ENCODE data around the gene TEX26.

Gene TEX26

DNA sequence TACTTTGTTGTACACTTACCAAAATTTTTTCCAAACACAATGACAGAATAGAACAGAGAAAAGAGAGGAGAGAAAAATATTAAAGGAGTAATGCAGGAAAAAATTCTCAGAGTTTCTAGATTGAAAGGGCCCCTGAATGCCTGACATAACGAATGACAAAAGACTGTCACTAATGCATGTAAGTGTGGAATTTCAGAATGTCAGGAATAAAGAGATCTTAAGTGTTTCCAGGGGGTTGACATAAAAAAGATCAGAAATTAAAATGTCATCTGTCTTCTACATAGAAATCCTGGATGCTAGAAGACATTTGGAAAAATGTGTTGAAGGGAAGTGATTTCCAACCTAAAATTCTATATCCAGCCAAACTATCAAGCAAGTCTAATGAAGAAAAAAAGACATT is 27.2 kb downstream of the TEX26 start:
- no peaks in the 10 kb centered on the region for H3K27me3 ChIP-seq (ENCODE audit: control insufficient read depth in 1 of 2, insufficient read depth in 2 of 2, low read length in 2 of 2)
- no peak overlapping the region for H3K4me3 ChIP-seq (ENCODE audit: low read depth in 1 of 2, low read length in 2 of 2)
- no peaks in the 10 kb centered on the region for H3K9me3 ChIP-seq (ENCODE audit: low read length)
- no peak overlapping the region for H3K27ac ChIP-seq (ENCODE audit: low read depth, low read length)
- no peak overlapping the region for H3K9ac ChIP-seq (ENCODE audit: low read length)
- no peaks in the 10 kb centered on the region for H3K4me1 ChIP-seq (ENCODE audit: insufficient read depth, low read length)
- no peaks in the 10 kb centered on the region for H3K36me3 ChIP-seq (ENCODE audit: insufficient read depth, low read length)

DNA sequence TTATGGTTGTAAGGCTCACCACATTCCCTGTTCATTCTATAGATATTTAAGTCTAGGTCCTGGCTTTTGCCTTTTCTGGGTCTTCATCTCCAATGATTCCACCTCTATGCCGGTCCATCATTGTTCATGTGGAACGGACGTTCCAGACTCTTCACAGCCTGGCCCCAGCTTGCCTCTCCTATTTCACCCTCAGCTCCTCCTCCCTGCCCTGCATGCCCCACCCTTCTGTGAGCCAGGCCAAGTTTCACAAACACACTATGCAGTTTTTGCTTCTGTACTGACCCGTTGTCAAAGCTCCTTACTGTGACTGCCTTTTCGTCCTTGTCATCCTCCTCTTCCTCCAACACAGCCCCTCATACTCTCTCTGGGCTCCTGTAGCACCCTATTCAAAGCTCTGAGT is 31.3 kb downstream of the TEX26 start:
- Histone ChIP-seq H3K27ac (ENCODE audit: low read depth, low read length) (no peak overlapping the region), H3K4me1 (ENCODE audit: insufficient read depth, low read length) (no peaks in the 10 kb centered on the region), H3K4me3 (ENCODE audit: low read depth in 1 of 2, low read length in 2 of 2) (no peak overlapping the region), H3K9me3 (ENCODE audit: low read length) (no peaks in the 10 kb centered on the region), H3K27me3 (ENCODE audit: control insufficient read depth in 1 of 2, insufficient read depth in 2 of 2, low read length in 2 of 2) (no peaks in the 10 kb centered on the region), H3K9ac (ENCODE audit: low read length) (no peak overlapping the region), H3K36me3 (ENCODE audit: insufficient read depth, low read length) (no peaks in the 10 kb centered on the region)

DNA sequence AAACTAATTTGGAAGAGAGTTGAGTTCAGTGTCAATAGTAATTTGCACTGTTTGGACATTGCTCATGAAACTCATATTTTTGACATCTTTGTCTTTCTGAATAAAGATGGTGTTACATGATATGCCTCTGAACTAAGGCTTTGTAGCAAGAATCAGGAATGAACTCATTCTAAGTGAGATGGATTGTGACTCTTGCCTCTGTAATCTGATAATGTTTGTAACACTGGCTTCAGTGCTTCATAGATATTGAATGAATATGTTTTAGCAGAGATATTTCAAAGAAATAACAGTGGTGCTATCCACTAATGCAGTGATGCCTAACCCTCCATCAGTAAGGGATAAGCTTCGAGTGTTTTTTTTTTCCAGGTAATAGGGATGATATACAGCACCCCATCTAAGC is 32.9 kb downstream of the TEX26 start:
- H3K9ac ChIP-seq (ENCODE audit: low read length): no peak overlapping the region
- no peak overlapping the region for H3K27ac ChIP-seq (ENCODE audit: low read depth, low read length)
- H3K4me1 ChIP-seq (ENCODE audit: insufficient read depth, low read length): no peaks in the 10 kb centered on the region

DNA sequence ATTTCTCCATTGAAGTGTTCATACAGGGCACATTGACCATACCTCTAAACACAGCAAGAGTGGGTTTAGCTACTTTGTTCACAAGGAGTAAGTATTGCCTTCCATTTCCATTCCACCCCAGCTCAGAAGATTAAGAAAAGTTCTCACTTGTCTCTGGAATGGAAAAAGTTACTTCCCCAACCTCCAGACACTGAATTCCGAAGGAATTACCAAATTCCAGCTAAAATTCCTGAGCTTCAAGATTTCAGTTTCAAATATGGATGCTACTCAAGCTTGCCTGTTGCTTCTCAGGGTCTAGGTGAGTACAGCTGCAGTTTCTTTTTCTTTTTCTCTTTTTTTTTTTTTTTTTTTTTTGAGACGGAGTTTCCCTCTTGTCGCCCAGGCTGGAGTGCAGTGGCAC is 33.6 kb downstream of the TEX26 start:
- H3K27me3 ChIP-seq (ENCODE audit: control insufficient read depth in 1 of 2, insufficient read depth in 2 of 2, low read length in 2 of 2): no peaks in the 10 kb centered on the region
- no peaks in the 10 kb centered on the region for H3K9me3 ChIP-seq (ENCODE audit: low read length)
- no peak overlapping the region for H3K27ac ChIP-seq (ENCODE audit: low read depth, low read length)
- no peak overlapping the region for H3K4me3 ChIP-seq (ENCODE audit: low read depth in 1 of 2, low read length in 2 of 2)
- no peak overlapping the region for H3K9ac ChIP-seq (ENCODE audit: low read length)
- H3K36me3 ChIP-seq (ENCODE audit: insufficient read depth, low read length): no peaks in the 10 kb centered on the region
- no peaks in the 10 kb centered on the region for H3K4me1 ChIP-seq (ENCODE audit: insufficient read depth, low read length)

More for the DNA sequence above, 32.9 kb downstream of the TEX26 start:
- Histone ChIP-seq H3K36me3 (ENCODE audit: insufficient read depth, low read length) (no peaks in the 10 kb centered on the region), H3K9me3 (ENCODE audit: low read length) (no peaks in the 10 kb centered on the region), H3K27me3 (ENCODE audit: control insufficient read depth in 1 of 2, insufficient read depth in 2 of 2, low read length in 2 of 2) (no peaks in the 10 kb centered on the region), H3K4me3 (ENCODE audit: low read depth in 1 of 2, low read length in 2 of 2) (no peak overlapping the region)

DNA sequence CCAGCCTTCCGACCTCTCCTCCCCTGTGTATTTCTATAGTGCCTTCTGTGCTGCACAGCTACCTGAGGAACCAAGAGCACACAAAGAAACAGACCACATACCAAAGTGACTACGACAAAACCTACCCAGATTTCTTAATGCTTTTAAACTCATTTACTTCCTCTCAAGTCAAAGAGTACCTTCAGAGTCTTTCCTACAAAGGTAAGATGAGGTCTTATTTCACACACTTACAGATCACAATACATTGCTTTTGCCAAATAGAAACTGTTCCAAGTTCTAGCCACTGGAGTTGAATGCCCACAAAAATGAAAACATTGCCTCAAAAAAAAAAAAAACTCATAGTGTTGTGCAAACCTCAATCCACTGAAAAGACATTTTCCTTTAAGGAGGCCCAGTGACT is 36.4 kb downstream of the TEX26 start:
- no peak overlapping the region for H3K9ac ChIP-seq (ENCODE audit: low read length)
- no peaks in the 10 kb centered on the region for H3K9me3 ChIP-seq (ENCODE audit: low read length)
- no peaks in the 10 kb centered on the region for H3K36me3 ChIP-seq (ENCODE audit: insufficient read depth, low read length)
- H3K27ac ChIP-seq (ENCODE audit: low read depth, low read length): no peak overlapping the region
- no peaks in the 10 kb centered on the region for H3K27me3 ChIP-seq (ENCODE audit: control insufficient read depth in 1 of 2, insufficient read depth in 2 of 2, low read length in 2 of 2)
- H3K4me3 ChIP-seq (ENCODE audit: low read depth in 1 of 2, low read length in 2 of 2): no peak overlapping the region
- no peaks in the 10 kb centered on the region for H3K4me1 ChIP-seq (ENCODE audit: insufficient read depth, low read length)

DNA sequence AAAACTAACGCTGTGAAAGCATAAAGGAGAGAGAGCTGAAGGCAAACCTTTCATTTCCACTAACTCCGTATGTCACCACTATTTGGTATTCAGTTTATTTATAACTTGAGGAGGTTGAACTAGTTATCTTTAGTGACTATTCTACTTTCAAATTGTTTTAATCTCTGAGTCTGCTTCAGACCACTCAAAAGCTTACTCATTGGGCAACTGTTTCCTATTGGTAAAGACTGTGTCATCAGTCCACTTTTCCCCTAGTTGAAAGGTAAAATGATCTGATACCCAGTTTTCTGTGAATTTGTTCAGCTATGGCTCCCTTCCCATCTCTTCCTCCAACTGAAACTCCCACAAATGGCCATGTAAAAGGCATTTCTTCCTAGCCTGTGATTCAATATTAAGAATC is 39.1 kb downstream of the TEX26 start:
- Histone ChIP-seq H3K27ac (ENCODE audit: low read depth, low read length) (no peak overlapping the region), H3K27me3 (ENCODE audit: control insufficient read depth in 1 of 2, insufficient read depth in 2 of 2, low read length in 2 of 2) (no peaks in the 10 kb centered on the region), H3K4me3 (ENCODE audit: low read depth in 1 of 2, low read length in 2 of 2) (no peak overlapping the region), H3K9me3 (ENCODE audit: low read length) (no peaks in the 10 kb centered on the region), H3K36me3 (ENCODE audit: insufficient read depth, low read length) (no peaks in the 10 kb centered on the region), H3K4me1 (ENCODE audit: insufficient read depth, low read length) (no peaks in the 10 kb centered on the region), H3K9ac (ENCODE audit: low read length) (no peak overlapping the region)

DNA sequence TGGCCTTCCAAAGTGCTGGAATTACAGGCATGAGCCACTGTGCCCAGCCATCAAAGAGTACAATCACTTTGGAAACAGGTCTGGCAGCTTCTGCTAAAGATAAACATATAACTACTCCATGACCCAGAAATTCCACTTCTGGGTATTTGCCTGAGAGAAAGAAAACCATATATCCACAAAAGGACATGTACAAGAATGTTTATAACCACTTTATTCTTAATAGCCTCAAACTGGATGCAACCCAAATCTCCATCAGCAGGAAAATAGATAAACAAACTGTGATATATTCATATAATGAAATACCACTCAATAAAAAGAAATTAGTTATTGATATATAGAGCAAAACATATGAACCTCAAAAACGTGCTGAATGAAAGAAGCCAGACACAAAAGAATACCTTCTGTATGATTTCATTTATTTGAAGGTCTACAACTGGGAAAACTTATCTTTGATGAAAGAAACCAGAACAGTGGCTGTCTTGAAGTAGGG is 40.5 kb downstream of the TEX26 start:
- Histone ChIP-seq H3K9me3 (ENCODE audit: low read length) (no peaks in the 10 kb centered on the region), H3K27ac (ENCODE audit: low read depth, low read length) (no peak overlapping the region), H3K4me1 (ENCODE audit: insufficient read depth, low read length) (no peaks in the 10 kb centered on the region), H3K4me3 (ENCODE audit: low read depth in 1 of 2, low read length in 2 of 2) (no peak overlapping the region), H3K27me3 (ENCODE audit: control insufficient read depth in 1 of 2, insufficient read depth in 2 of 2, low read length in 2 of 2) (no peaks in the 10 kb centered on the region), H3K9ac (ENCODE audit: low read length) (no peak overlapping the region), H3K36me3 (ENCODE audit: insufficient read depth, low read length) (no peaks in the 10 kb centered on the region)

DNA sequence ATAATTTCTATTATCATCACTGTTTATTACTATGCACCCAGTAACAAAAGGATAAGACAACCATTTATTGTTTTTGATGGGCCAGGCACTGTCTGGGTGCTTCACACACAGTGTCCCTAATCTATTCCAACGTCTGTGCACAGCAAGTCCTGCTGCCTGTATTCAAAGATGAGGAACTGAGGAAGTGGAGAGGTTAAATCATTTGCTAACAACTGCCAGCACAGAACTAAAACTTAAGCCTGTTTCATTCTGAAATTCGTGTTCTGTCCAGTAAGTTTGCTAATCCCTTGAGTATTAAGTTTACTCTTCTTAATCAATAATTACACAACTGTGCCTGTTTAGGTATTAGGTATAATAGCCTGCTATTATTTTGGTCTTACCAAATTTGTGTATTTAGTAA is 41.9 kb downstream of the TEX26 start:
- Histone ChIP-seq H3K4me3 (ENCODE audit: low read depth in 1 of 2, low read length in 2 of 2) (no peak overlapping the region), H3K9ac (ENCODE audit: low read length) (no peak overlapping the region), H3K36me3 (ENCODE audit: insufficient read depth, low read length) (no peaks in the 10 kb centered on the region), H3K4me1 (ENCODE audit: insufficient read depth, low read length) (no peaks in the 10 kb centered on the region), H3K9me3 (ENCODE audit: low read length) (no peaks in the 10 kb centered on the region), H3K27ac (ENCODE audit: low read depth, low read length) (no peak overlapping the region), H3K27me3 (ENCODE audit: control insufficient read depth in 1 of 2, insufficient read depth in 2 of 2, low read length in 2 of 2) (no peaks in the 10 kb centered on the region)

DNA sequence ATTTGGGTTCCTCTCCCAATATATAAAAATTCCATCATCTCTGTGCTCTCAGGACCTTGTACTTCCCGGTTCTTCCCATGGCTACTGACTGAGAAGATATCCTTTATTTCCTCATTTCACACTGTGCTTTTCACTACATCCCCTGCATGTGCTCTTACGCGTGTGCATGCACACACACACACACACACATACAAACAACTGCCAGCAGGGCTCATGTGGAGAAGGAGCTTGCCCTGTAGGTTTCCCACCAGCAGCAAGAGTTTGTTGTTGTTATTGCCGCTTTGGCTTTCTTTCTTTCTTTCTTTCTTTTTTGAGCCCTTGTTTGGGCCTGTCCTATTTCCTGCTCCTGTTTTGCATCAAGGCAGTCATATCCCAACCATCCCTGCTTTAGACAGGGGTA is 43.6 kb downstream of the TEX26 start:
- no peak overlapping the region for H3K27ac ChIP-seq (ENCODE audit: low read depth, low read length)
- no peaks in the 10 kb centered on the region for H3K36me3 ChIP-seq (ENCODE audit: insufficient read depth, low read length)
- H3K9me3 ChIP-seq (ENCODE audit: low read length): no peaks in the 10 kb centered on the region
- no peak overlapping the region for H3K9ac ChIP-seq (ENCODE audit: low read length)
- H3K27me3 ChIP-seq (ENCODE audit: control insufficient read depth in 1 of 2, insufficient read depth in 2 of 2, low read length in 2 of 2): no peaks in the 10 kb centered on the region
- no peak overlapping the region for H3K4me3 ChIP-seq (ENCODE audit: low read depth in 1 of 2, low read length in 2 of 2)
- H3K4me1 ChIP-seq (ENCODE audit: insufficient read depth, low read length): no peaks in the 10 kb centered on the region

DNA sequence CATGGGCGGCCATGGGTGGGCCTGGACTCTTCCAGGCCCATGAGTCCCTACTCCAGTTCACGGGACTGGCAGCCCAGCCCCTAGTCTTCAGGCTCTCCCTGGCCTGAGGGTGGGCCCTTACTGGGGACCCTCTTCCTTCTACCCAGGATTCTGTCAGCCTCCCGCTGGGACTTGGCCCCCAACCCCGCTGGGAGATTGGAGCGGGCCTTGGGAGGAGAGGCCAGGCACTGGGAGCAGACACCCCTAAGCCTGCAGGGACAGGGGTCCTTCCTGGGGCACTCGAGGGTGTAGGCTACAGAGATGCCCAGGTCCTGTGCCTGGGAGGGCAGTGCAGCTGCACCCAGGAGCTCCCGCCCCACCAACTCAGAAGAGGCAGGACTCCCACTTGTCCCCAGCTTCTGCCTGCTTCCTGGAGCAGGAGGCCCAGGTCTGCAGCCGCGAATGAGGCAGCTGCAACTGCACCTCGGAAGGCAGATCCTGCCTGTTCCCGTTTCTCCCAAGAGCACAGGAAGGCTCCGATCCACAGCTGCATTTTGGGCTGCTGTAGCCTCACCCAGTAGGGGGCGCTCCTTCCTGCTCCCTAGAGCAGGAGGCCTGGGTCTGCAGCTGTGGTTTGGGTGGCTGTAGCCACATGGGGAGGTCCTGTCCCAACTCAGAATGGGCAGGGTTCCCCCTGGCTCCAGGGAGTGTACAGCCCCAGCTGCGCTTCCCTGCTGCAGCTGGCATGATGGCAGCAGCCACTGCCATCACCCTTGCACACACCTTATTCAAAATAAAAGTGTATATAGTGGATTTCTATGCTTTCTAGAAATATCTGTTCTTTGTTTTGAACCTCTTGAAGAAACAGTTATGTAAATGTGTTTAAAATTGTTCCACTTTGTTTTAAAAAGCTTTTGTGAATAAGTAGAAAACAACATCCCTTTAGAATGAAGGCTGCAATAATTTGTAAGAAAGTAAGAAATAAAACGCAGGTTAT is 46.8 kb downstream of the TEX26 start:
- Histone ChIP-seq H3K36me3 (ENCODE audit: insufficient read depth, low read length) (no peaks in the 10 kb centered on the region), H3K9me3 (ENCODE audit: low read length) (no peaks in the 10 kb centered on the region), H3K27ac (ENCODE audit: low read depth, low read length) (no peak overlapping the region), H3K9ac (ENCODE audit: low read length) (no peak overlapping the region), H3K4me1 (ENCODE audit: insufficient read depth, low read length) (no peaks in the 10 kb centered on the region), H3K27me3 (ENCODE audit: control insufficient read depth in 1 of 2, insufficient read depth in 2 of 2, low read length in 2 of 2) (no peaks in the 10 kb centered on the region), H3K4me3 (ENCODE audit: low read depth in 1 of 2, low read length in 2 of 2) (no peak overlapping the region)

DNA sequence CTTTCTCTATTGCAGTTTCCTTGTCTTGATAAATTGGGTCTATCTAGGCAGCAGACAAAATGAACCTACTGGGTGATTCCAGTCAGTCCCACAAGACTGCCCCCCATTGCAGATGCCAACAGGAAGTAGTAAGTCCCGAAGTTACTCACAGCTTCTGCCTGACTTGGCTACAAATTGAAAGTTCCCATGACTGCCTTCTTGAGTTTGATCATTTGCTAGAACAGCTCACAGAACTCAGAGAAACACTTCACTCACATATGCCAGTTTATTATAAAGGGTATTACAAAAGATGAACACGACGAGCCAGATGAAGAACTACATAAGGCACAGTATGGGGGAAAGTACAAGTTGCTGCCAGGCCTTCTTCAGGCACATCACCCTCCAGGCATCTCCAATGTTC is 50.0 kb downstream of the TEX26 start:
- Histone ChIP-seq H3K27ac (ENCODE audit: low read depth, low read length) (no peak overlapping the region), H3K4me1 (ENCODE audit: insufficient read depth, low read length) (no peaks in the 10 kb centered on the region), H3K4me3 (ENCODE audit: low read depth in 1 of 2, low read length in 2 of 2) (no peak overlapping the region), H3K9me3 (ENCODE audit: low read length) (no peaks in the 10 kb centered on the region), H3K36me3 (ENCODE audit: insufficient read depth, low read length) (no peaks in the 10 kb centered on the region), H3K9ac (ENCODE audit: low read length) (no peak overlapping the region), H3K27me3 (ENCODE audit: control insufficient read depth in 1 of 2, insufficient read depth in 2 of 2, low read length in 2 of 2) (no peaks in the 10 kb centered on the region)

DNA sequence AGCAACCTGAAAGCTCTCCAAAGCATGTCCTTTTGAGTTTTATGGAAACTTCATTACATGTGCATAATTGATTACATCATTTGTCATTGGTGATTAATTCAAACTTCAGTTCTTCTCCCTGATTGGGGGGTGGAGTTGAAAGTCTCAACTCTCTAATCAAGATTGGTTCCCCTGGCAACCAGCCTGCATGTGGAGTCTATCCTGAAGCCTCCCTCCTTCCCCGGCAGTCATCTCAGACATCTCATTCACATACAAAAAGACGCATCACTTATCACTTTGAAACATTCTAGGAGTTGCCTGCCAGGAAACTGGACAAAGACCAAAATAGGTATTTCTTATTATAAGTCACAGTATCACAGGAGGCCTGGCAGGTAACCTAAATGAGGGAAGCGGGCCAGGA is 50.5 kb downstream of the TEX26 start:
- no peak overlapping the region for H3K4me3 ChIP-seq (ENCODE audit: low read depth in 1 of 2, low read length in 2 of 2)
- no peaks in the 10 kb centered on the region for H3K27me3 ChIP-seq (ENCODE audit: control insufficient read depth in 1 of 2, insufficient read depth in 2 of 2, low read length in 2 of 2)
- no peaks in the 10 kb centered on the region for H3K4me1 ChIP-seq (ENCODE audit: insufficient read depth, low read length)
- no peak overlapping the region for H3K27ac ChIP-seq (ENCODE audit: low read depth, low read length)
- no peak overlapping the region for H3K9ac ChIP-seq (ENCODE audit: low read length)
- H3K9me3 ChIP-seq (ENCODE audit: low read length): no peaks in the 10 kb centered on the region
- H3K36me3 ChIP-seq (ENCODE audit: insufficient read depth, low read length): no peaks in the 10 kb centered on the region

Data from muscle layer of colon (tissue), 2 donors.